AG09309 (cell line): ENCODE results near the gene BOC.

Experiments used
- DNase-seq: peaks from one replicate; pipeline ENCODE4 v3.0.0-alpha.2; 2010; ENCODE audit warnings: low read depth
- H3K4me3 ChIP-seq: 2 replicates; pipeline ENCODE4 v1.5.1; 2011; ENCODE audit warnings: mild to moderate bottlenecking, low read depth, low read length, moderate library complexity; ENCODE audit not compliant: control insufficient read depth
- CTCF ChIP-seq: IDR thresholded peaks from 2 replicates; pipeline ENCODE4 v1.5.1; 2011; ENCODE audit warnings: mild to moderate bottlenecking, low read depth, low read length, inconsistent platforms; ENCODE audit not compliant: insufficient read depth, control insufficient read depth; ENCODE audit errors: missing control alignments

Gene BOC

GRCh38 chr3:113211330-113212149 lies at the start of gene BOC:
Gene BOC (plus strand): TSS chr3:113211557. CDS start chr3:113249803, 38,246 bp downstream.
- DNase-seq: no peak
- TF ChIP-seq CTCF: no peak
- peak within 1 kb of the TSS; percentile 83 for H3K4me3 ChIP-seq

GRCh38 chr3:113161661-113162060 lies 49.7 kb upstream of the BOC start:
- no peak for DNase-seq
- no peak for TF ChIP-seq CTCF
- no peak overlapping the region for H3K4me3 ChIP-seq

- no peak overlapping the region for H3K4me3 ChIP-seq
- no peak for TF ChIP-seq CTCF
- DNase-seq: no peak
These were observed 48.2 kb upstream of the BOC start for GRCh38 chr3:113163152-113163551.

- no peak for DNase-seq
- no peak overlapping the region for H3K4me3 ChIP-seq
- TF ChIP-seq CTCF: no peak
These were observed 45.5 kb upstream of the BOC start for GRCh38 chr3:113165841-113166240.

- no peak overlapping the region for H3K4me3 ChIP-seq
- no peak for DNase-seq
- no peak for TF ChIP-seq CTCF
These were observed 45.0 kb upstream of the BOC start for GRCh38 chr3:113166357-113166718.

GRCh38 chr3:113166719-113167492 lies 44.5 kb upstream of the BOC start:
- TF ChIP-seq CTCF: no peak
- H3K4me3 ChIP-seq: no peak overlapping the region
- peak; percentile 52 for DNase-seq
